ENCODE data around the gene ZDHHC1. TPM values are rescaled to one million over a fixed set of nuclear protein-coding genes. Genes with fewer than 3 reads are reported as not detected.
"Not testable (repeated sequence)": the region's sequence is repeated elsewhere in the genome, so short reads cannot be mapped to it uniquely, and the experiment has no call there.

ZDHHC1 gene
- polyA plus RNA-seq, 3 donors, result 3.3 to 14.2 (median 6.0) TPM

- H3K27me3 ChIP-seq (ENCODE audit: control insufficient read depth in 2 of 2, insufficient read depth in 2 of 2, low read length in 2 of 2), result no peaks in the 10 kb centered on the region
- H4K20me1 ChIP-seq (ENCODE audit: insufficient read depth, low read length), result no peaks in the 10 kb centered on the region
- no peak overlapping the region for H3K27ac ChIP-seq (ENCODE audit: low read depth in 1 of 2, low read length in 2 of 2)
- no peak overlapping the region for H3K9ac ChIP-seq (ENCODE audit: insufficient read depth, low read length, poor library complexity, severe bottlenecking)
- no peak overlapping the region for H3K4me3 ChIP-seq (replicated peaks in 1 of 3; ENCODE audit: low read depth in 2 of 3, low read length in 3 of 3)
- intact Hi-C loops (cut with micrococcal nuclease), result loop anchor here in 1 of 2 donors (10.0 kb wide), 1 partner anchor 47 kb away; no protein-coding TSS in a partner anchor
- no peaks in the 10 kb centered on the region for H3K9me3 ChIP-seq (replicated peaks in 1 of 2; ENCODE audit: control insufficient read depth in 1 of 2, insufficient read depth in 1 of 2, low read length in 2 of 2)
- TF ChIP-seq CTCF (IDR thresholded peaks at IDR 0.05), result no peak
- H3K79me2 ChIP-seq (ENCODE audit: insufficient read depth, low read length), result no peaks in the 10 kb centered on the region
- no peak overlapping the region for H3K4me3 Mint-ChIP-seq
- H3K9me3 Mint-ChIP-seq, result no peaks in the 10 kb centered on the region
- H3K27me3 Mint-ChIP-seq (ENCODE audit: low read depth in 3 of 3), result peaks cover 2 to 3% (median 3%) of the 10 kb centered on the region in 3 donors
- no peaks in the 10 kb centered on the region for H3K36me3 Mint-ChIP-seq
- H3K4me1 Mint-ChIP-seq, result peaks cover 4% of the 10 kb centered on the region
- no peaks in the 10 kb centered on the region for H3K36me3 ChIP-seq (replicated peaks in 1 of 2; ENCODE audit: control insufficient read depth in 1 of 2, insufficient read depth in 2 of 2, low read length in 2 of 2)
- H3K4me1 ChIP-seq (ENCODE audit: control insufficient read depth in 1 of 2, insufficient read depth in 2 of 2, low read length in 2 of 2), result no peaks in the 10 kb centered on the region
- WGBS (ENCODE audit: insufficient coverage), result 66% methylated on average over 3 of the region's 4 CpGs
- H2AFZ ChIP-seq (ENCODE audit: insufficient read depth, low read depth, low read length, poor library complexity, severe bottlenecking), result no peak overlapping the region
- H3K4me2 ChIP-seq (replicated peaks; ENCODE audit: extremely low read depth, low read length, poor library complexity, severe bottlenecking), result no peak overlapping the region
- DNase-seq, result no peak
- no peak overlapping the region for H3K27ac Mint-ChIP-seq
Observed at GRCh38 chr16:67357561-67357960, 58.7 kb downstream of the ZDHHC1 start.

- Histone ChIP-seq H3K27me3 (ENCODE audit: control insufficient read depth in 2 of 2, insufficient read depth in 2 of 2, low read length in 2 of 2) (no peaks in the 10 kb centered on the region), H3K79me2 (ENCODE audit: insufficient read depth, low read length) (no peaks in the 10 kb centered on the region), H3K27ac (ENCODE audit: low read depth in 1 of 2, low read length in 2 of 2) (no peak overlapping the region), H3K4me1 (ENCODE audit: control insufficient read depth in 1 of 2, insufficient read depth in 2 of 2, low read length in 2 of 2) (no peaks in the 10 kb centered on the region), H3K36me3 (replicated peaks in 1 of 2; ENCODE audit: control insufficient read depth in 1 of 2, insufficient read depth in 2 of 2, low read length in 2 of 2) (no peaks in the 10 kb centered on the region), H4K20me1 (ENCODE audit: insufficient read depth, low read length) (no peaks in the 10 kb centered on the region), H3K9me3 (replicated peaks in 1 of 2; ENCODE audit: control insufficient read depth in 1 of 2, insufficient read depth in 1 of 2, low read length in 2 of 2) (no peaks in the 10 kb centered on the region), H3K4me2 (replicated peaks; ENCODE audit: extremely low read depth, low read length, poor library complexity, severe bottlenecking) (no peak overlapping the region), H2AFZ (ENCODE audit: insufficient read depth, low read depth, low read length, poor library complexity, severe bottlenecking) (no peak overlapping the region), H3K9ac (ENCODE audit: insufficient read depth, low read length, poor library complexity, severe bottlenecking) (no peak overlapping the region), H3K4me3 (replicated peaks in 1 of 3; ENCODE audit: low read depth in 2 of 3, low read length in 3 of 3) (no peak overlapping the region)
- WGBS (ENCODE audit: insufficient coverage), result 100% methylated on average over 2 of the region's 3 CpGs
- peaks cover 4% of the 10 kb centered on the region for H3K4me1 Mint-ChIP-seq
- DNase-seq, result no peak
- intact Hi-C loops (cut with micrococcal nuclease), result loop anchor here in 1 of 2 donors (10.0 kb wide), 1 partner anchor 48 kb away; no protein-coding TSS in a partner anchor
- H3K4me3 Mint-ChIP-seq, result no peak overlapping the region
- H3K36me3 Mint-ChIP-seq, result no peaks in the 10 kb centered on the region
- no peaks in the 10 kb centered on the region for H3K9me3 Mint-ChIP-seq
- TF ChIP-seq CTCF (IDR thresholded peaks at IDR 0.05), result no peak
- peaks cover 2 to 3% (median 3%) of the 10 kb centered on the region in 3 donors for H3K27me3 Mint-ChIP-seq (ENCODE audit: low read depth in 3 of 3)
- no peak overlapping the region for H3K27ac Mint-ChIP-seq
Observed at GRCh38 chr16:67356396-67356795, 59.9 kb downstream of the ZDHHC1 start.

GRCh38 chr16:67352463-67352862 is 63.8 kb downstream of the ZDHHC1 start:
- not testable (repeated sequence) for H3K9ac ChIP-seq (ENCODE audit: insufficient read depth, low read length, poor library complexity, severe bottlenecking); DNase-seq; H3K27ac Mint-ChIP-seq; H3K27ac ChIP-seq (ENCODE audit: low read depth in 1 of 2, low read length in 2 of 2); H3K36me3 Mint-ChIP-seq; H4K20me1 ChIP-seq (ENCODE audit: insufficient read depth, low read length); H3K9me3 Mint-ChIP-seq; H2AFZ ChIP-seq (ENCODE audit: insufficient read depth, low read depth, low read length, poor library complexity, severe bottlenecking); H3K27me3 Mint-ChIP-seq (ENCODE audit: low read depth in 3 of 3); H3K4me2 ChIP-seq (replicated peaks; ENCODE audit: extremely low read depth, low read length, poor library complexity, severe bottlenecking); H3K36me3 ChIP-seq (replicated peaks in 1 of 2; ENCODE audit: control insufficient read depth in 1 of 2, insufficient read depth in 2 of 2, low read length in 2 of 2); H3K9me3 ChIP-seq (replicated peaks in 1 of 2; ENCODE audit: control insufficient read depth in 1 of 2, insufficient read depth in 1 of 2, low read length in 2 of 2); H3K4me1 ChIP-seq (ENCODE audit: control insufficient read depth in 1 of 2, insufficient read depth in 2 of 2, low read length in 2 of 2); H3K4me3 Mint-ChIP-seq; H3K79me2 ChIP-seq (ENCODE audit: insufficient read depth, low read length); H3K4me3 ChIP-seq (replicated peaks in 1 of 3; ENCODE audit: low read depth in 2 of 3, low read length in 3 of 3); H3K4me1 Mint-ChIP-seq; H3K27me3 ChIP-seq (ENCODE audit: control insufficient read depth in 2 of 2, insufficient read depth in 2 of 2, low read length in 2 of 2)
- intact Hi-C loops (cut with micrococcal nuclease), result loop anchor here in 1 of 2 donors (10.0 kb wide), 1 partner anchor 52 kb away; no protein-coding TSS in a partner anchor
- WGBS (ENCODE audit: insufficient coverage), result no CpG with 5 or more reads among the region's 3 CpGs
